MG63 (cell line): ENCODE results near the gene TMEM150C. TPM values are rescaled to one million over a fixed set of nuclear protein-coding genes. Genes with fewer than 3 reads are reported as not detected.
"Not testable (repeated sequence)": the region's sequence is repeated elsewhere in the genome, so short reads cannot be mapped to it uniquely, and the experiment has no call there.

Source experiments
- DNase-seq: peaks from one replicate; pipeline ENCODE4 v3.0.0-alpha.2; 2020
- H3K27me3 ChIP-seq: fragments of 250-450 bp; sonication (Bioruptor Pico); 2 replicates; pipeline ENCODE4 v1.5.1; 2020; ENCODE audit warnings: mild to moderate bottlenecking, moderate library complexity
- H3K36me3 ChIP-seq: fragments of 250-450 bp; sonication (Bioruptor Pico); 2 replicates; pipeline ENCODE4 v1.5.1; 2020; ENCODE audit warnings: mild to moderate bottlenecking, moderate library complexity
- H3K4me3 ChIP-seq: fragments of 250-450 bp; sonication (Bioruptor Pico); 2 replicates; pipeline ENCODE4 v1.5.1; 2020; ENCODE audit warnings: mild to moderate bottlenecking, moderate library complexity
- H3K9me3 ChIP-seq: fragments of 250-450 bp; sonication (Bioruptor Pico); 2 replicates; pipeline ENCODE4 v1.5.1; 2020; ENCODE audit warnings: mild to moderate bottlenecking, moderate library complexity
- total RNA-seq: library from RNA; depleted of rRNA; stranded (reverse); fragments of >200 nt; shearing (Covaris generic); gene quantifications from 2 replicates; pipeline ENCODE4 v1.2.3, GENCODE V29; 2014; ENCODE audit warnings: low replicate concordance

Gene TMEM150C
- total RNA-seq, 1 experiment from 2014 or later, result 0.76 TPM

- no peaks in the 10 kb centered on the region for H3K36me3 ChIP-seq
- DNase-seq, result no peak
Observed at GRCh38 chr4:82583897-82584587, 22.3 kb upstream of the TMEM150C start.

GRCh38 chr4:82579932-82580331 is 18.1 kb upstream of the TMEM150C start:
- no peak for DNase-seq
- H3K4me3 ChIP-seq, result no peak overlapping the region
- no peaks in the 10 kb centered on the region for H3K9me3 ChIP-seq
- H3K27me3 ChIP-seq, result no peaks in the 10 kb centered on the region
- no peaks in the 10 kb centered on the region for H3K36me3 ChIP-seq

More at GRCh38 chr4:82583897-82584587, 22.3 kb upstream of the TMEM150C start:
- Histone ChIP-seq H3K4me3 (no peak overlapping the region), H3K27me3 (no peaks in the 10 kb centered on the region), H3K9me3 (no peaks in the 10 kb centered on the region)

GRCh38 chr4:82578935-82579334 is 17.1 kb upstream of the TMEM150C start:
- Histone ChIP-seq H3K4me3 (no peak overlapping the region), H3K9me3 (no peaks in the 10 kb centered on the region), H3K27me3 (no peaks in the 10 kb centered on the region), H3K36me3 (no peaks in the 10 kb centered on the region)
- peak; percentile 5 for DNase-seq

- no peak for DNase-seq
- Histone ChIP-seq H3K9me3 (no peaks in the 10 kb centered on the region), H3K27me3 (no peaks in the 10 kb centered on the region), H3K4me3 (no peak overlapping the region), H3K36me3 (no peaks in the 10 kb centered on the region)
Observed at GRCh38 chr4:82577451-82577850, 15.7 kb upstream of the TMEM150C start.

GRCh38 chr4:82569727-82570126 is 7.9 kb upstream of the TMEM150C start:
- no peaks in the 10 kb centered on the region for H3K36me3 ChIP-seq
- no peak for DNase-seq
- no peak overlapping the region for H3K4me3 ChIP-seq
- no peaks in the 10 kb centered on the region for H3K27me3 ChIP-seq
- H3K9me3 ChIP-seq, result no peaks in the 10 kb centered on the region

DNA sequence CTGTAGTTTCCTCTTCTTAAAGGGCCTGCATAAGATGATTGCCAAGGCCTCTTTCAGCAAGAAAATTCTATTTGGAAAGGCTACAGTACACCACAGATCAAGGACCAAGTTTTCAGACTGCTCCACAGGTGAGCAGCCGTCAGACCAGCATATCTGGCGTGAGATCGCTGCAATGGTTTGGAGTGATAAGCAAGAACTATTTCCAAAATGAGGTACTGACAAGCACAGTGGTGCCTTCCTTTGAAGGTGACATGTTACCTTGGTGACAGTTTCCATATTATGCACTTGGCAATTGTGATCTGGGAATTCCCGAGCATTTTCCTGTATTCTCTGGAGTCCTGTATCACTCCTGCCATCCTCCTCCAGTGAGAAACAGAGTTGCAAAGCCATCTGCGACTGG is 7.3 kb upstream of the TMEM150C start:
- no peak for DNase-seq
- H3K27me3 ChIP-seq, result no peaks in the 10 kb centered on the region
- H3K36me3 ChIP-seq, result no peaks in the 10 kb centered on the region
- H3K4me3 ChIP-seq, result no peak overlapping the region
- no peaks in the 10 kb centered on the region for H3K9me3 ChIP-seq

GRCh38 chr4:82567444-82567843 is 5.7 kb upstream of the TMEM150C start:
- H3K27me3 ChIP-seq, result no peaks in the 10 kb centered on the region
- H3K9me3 ChIP-seq, result no peaks in the 10 kb centered on the region
- DNase-seq, result no peak
- H3K36me3 ChIP-seq, result no peaks in the 10 kb centered on the region
- H3K4me3 ChIP-seq, result no peak overlapping the region

DNA sequence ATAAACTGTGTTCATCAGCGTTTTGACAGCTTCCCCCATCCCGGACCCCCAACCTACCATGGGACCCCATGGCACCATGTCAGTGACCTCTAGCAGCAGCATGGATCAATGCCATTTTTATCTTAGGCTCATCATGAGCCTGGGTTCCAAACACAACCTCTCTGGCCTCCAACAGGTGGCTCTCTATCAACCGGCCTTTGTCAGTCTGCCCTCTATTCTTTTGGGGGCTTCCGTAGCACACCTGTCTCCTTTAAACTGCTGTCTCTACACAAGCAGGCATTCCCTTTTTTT is 721 bp upstream of the TMEM150C start:
- H3K9me3 ChIP-seq, result no peaks in the 10 kb centered on the region
- H3K4me3 ChIP-seq, result no peak overlapping the region
- DNase-seq, result no peak
- no peaks in the 10 kb centered on the region for H3K36me3 ChIP-seq
- no peaks in the 10 kb centered on the region for H3K27me3 ChIP-seq

DNA sequence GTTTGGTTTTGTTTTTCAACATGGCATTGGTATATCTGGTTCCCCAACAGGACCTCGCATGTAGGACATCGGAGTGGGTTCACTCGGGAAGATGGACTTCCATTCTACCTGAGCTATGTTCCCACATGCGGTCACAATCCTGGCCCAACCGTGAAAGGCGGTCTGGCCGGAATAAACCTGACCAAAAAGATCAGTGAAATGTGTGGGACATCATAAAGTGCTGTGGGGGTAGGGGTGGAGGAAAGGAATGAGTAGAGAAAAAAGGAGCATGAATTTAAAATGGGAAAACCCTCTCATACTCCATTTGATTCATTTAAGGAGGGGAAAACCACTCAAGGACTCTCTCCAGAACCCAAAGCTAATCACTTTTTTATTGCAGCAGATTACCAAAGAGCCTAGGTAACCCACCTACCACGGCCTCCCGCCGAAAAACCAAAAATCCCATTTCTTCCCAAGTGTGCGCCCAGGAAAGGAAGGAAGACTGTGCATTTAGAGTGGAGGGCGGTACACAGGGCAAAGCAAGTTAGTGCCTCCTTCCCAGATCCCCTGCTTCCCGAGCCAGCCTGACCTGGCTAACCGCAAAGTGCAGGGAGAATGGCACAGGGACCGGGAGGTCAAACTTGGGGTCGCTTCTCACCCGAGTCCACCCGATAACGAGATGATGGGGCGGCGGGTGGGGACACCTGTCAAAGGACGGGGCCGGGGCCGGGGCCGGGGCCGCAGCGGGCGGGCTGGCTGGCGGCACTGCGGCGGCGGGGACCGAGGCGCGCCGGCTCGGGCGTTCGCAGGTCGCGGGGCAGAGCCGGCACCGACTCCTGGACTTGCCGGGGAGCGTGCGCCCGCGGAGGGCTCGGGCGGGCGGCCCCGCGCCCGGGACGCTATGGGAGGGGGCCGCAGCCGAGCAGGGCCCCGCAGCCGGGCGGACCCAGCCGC is 669 bp downstream of the TMEM150C start:
- Histone ChIP-seq H3K4me3 (peak overlapping the region; percentile 22), H3K27me3 (no peaks in the 10 kb centered on the region), H3K9me3 (no peaks in the 10 kb centered on the region), H3K36me3 (no peaks in the 10 kb centered on the region)
- no peak for DNase-seq

DNA sequence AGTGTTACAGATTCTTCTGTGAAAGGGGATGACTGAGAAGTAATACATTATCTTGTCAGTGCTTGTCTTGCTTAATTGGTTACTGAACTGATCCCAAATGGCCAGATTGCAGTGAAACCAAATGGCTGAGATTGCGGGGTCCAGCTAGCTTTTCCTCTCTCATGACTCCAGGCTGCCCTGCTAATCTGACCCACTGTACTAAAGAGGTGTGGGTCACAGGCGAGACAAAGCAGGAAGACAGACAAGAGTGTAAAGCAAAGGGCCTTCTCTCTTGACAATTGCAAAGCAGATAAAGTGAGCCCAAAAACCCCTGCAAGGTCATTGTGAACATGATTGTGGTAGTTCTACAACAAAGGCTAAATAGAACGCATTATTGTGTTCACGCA is 2.1 kb downstream of the TMEM150C start:
- no peak overlapping the region for H3K4me3 ChIP-seq
- DNase-seq, result no peak

DNA sequence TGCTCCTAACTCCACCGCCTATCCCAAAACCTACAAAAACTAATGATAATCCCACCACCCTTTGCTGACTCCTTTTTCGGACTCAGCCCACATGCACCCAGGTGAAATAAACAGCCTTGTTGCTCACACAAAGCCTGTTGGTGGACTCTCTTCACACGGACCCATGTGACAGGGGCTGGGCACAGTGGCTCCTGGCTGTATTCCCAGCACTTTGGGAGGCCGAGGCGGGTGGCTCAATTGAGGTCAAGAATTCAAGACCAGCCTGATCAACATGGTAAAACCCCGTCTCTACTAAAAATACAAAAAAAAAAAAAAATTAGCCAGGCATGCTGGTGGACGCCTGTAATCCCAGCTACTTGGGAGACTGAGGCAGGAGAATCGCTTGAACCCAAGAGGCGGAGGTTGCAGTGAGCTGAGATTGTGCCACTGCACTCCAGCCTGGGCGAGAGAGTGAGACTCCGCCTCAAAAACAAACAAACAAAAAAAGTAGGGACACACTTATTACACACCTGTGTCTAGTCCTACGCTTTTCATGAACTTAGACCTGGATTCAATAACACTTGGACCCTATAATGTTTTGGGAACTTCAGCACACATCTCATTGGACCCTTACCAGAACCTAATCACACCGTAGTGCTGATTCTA is 2.6 kb downstream of the TMEM150C start:
- not testable (repeated sequence) for H3K27me3 ChIP-seq

More for the DNA sequence above, 2.1 kb downstream of the TMEM150C start:
- H3K27me3 ChIP-seq, result no peaks in the 10 kb centered on the region
- H3K9me3 ChIP-seq, result no peaks in the 10 kb centered on the region
- H3K36me3 ChIP-seq, result no peaks in the 10 kb centered on the region

DNA sequence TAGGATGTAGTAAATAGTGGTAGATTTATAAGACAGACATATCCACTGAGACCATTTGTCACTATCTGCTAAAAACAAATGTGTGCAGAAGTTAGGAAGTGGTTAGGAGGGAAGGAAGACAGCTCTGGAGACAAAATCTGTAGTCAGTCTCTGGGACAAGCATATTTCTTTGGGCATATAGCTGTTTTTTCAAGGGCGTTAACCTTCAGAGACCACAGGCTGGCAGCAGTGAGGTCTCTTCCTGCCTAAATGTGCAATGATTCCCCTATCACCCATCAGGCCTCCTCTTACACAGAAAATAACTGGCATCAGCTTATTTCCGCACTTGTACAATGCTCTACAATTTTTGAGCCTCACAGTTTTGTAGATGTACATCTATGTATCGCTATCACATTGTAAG is 6.5 kb downstream of the TMEM150C start:
- H3K36me3 ChIP-seq, result no peaks in the 10 kb centered on the region
- H3K9me3 ChIP-seq, result no peaks in the 10 kb centered on the region
- no peak overlapping the region for H3K4me3 ChIP-seq
- H3K27me3 ChIP-seq, result no peaks in the 10 kb centered on the region
- DNase-seq, result no peak

More for the DNA sequence above, 2.6 kb downstream of the TMEM150C start:
- H3K4me3 ChIP-seq, DNase-seq, H3K36me3 ChIP-seq, H3K9me3 ChIP-seq: not testable (repeated sequence)

DNA sequence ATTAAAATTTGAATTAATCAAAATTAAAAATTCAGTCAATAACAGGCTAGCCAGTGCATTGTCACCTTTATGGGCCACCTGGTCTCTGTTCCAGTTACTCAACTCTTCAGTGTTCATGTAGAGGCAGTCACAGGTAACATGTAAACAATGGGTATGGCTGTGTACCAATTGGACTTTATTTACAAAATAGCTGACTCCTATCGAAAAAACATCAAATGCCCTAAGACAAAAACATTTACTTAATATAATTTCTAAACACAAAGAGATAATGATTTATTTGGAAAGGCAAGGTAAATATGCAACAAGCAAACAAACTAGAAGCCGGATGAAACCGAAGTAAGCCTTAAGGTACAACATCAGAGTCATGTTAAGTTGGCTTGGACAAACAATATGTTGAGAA is 8.8 kb downstream of the TMEM150C start:
- H3K9me3 ChIP-seq, result no peaks in the 10 kb centered on the region

DNA sequence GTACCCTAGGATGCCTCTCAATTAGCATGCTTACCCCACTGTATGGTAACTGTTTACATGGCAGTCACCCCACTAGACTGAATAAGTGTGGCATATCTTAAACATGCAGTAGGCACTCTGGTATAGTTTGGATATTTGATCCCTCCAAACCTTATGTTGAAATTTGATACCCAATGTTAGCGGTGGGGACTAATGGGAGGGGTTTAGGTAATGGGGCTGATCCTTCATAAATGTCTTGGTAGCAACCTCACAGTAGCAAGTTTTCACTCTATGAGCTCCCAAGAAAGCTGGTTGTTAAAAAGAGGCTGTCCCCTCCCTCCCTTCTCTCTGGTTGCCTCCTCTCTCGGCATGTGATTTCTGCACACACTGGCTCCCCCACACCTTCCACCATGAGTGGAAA is 10.1 kb downstream of the TMEM150C start:
- no peak for DNase-seq
- no peaks in the 10 kb centered on the region for H3K36me3 ChIP-seq
- no peaks in the 10 kb centered on the region for H3K27me3 ChIP-seq
- H3K4me3 ChIP-seq, result no peak overlapping the region
- H3K9me3 ChIP-seq, result no peaks in the 10 kb centered on the region; the same call in 1 of the 2 replicates

More for the DNA sequence above, 8.8 kb downstream of the TMEM150C start:
- Histone ChIP-seq H3K36me3 (no peaks in the 10 kb centered on the region), H3K4me3 (no peak overlapping the region), H3K27me3 (no peaks in the 10 kb centered on the region)
- DNase-seq, result no peak

GRCh38 chr4:82547850-82548249 is 13.9 kb downstream of the TMEM150C start:
- not testable (repeated sequence) for H3K36me3 ChIP-seq, H3K27me3 ChIP-seq, H3K4me3 ChIP-seq, DNase-seq, H3K9me3 ChIP-seq

DNA sequence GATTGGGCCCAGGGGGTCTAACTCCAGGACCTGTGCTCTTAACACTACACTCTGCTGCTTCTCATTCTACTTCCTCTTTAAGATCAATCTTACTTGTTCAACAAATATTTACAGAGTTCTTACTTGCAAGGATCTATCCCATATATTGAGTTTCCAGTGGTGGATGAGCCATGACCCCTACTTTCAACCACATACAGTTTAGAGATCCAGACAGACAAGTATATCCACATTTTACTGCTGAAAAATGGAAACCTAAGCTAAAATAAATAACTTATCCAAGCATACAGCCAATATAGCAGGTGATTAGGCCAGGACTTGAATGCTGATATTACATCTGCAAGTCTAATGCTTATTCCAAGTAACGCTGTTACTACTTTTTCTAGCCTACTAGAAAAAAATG is 18.7 kb downstream of the TMEM150C start:
- no peak for DNase-seq
- no peaks in the 10 kb centered on the region for H3K27me3 ChIP-seq
- H3K36me3 ChIP-seq, result no peaks in the 10 kb centered on the region
- H3K4me3 ChIP-seq, result no peak overlapping the region
- H3K9me3 ChIP-seq, result no peaks in the 10 kb centered on the region; the same call in 1 of the 2 replicates

- no peak for DNase-seq
- H3K27me3 ChIP-seq, result no peaks in the 10 kb centered on the region
- no peak overlapping the region for H3K4me3 ChIP-seq
- H3K36me3 ChIP-seq, result no peaks in the 10 kb centered on the region
- no peaks in the 10 kb centered on the region; the same call in 1 of the 2 replicates for H3K9me3 ChIP-seq
Observed at GRCh38 chr4:82542642-82543041, 19.1 kb downstream of the TMEM150C start.
